H1 (cell line): ENCODE results near the gene ANKRD36C.
"Not testable (repeated sequence)": the region's sequence is repeated elsewhere in the genome, so short reads cannot be mapped to it uniquely, and the experiment has no call there.

Source experiments
- FOSL1 ChIP-seq: IDR thresholded peaks from 2 replicates; pipeline ENCODE4 v1.6.1; 2011; ENCODE audit warnings: mild to moderate bottlenecking, low read depth, low read length, moderate library complexity; ENCODE audit not compliant: insufficient read depth
- NRF1 ChIP-seq: IDR thresholded peaks from 2 replicates; pipeline ENCODE4 v1.6.1; 2011; ENCODE audit warnings: mild to moderate bottlenecking, low read depth, low read length, improper control_type of control experiment

- not testable (repeated sequence) for TF ChIP-seq NRF1, FOSL1
Observed at GRCh38 chr2:96022126-96022525, 30.5 kb upstream of the ANKRD36C start.
